Occipital lobe (tissue), 2 donors: ENCODE measurements around the gene GRSF1. TPM values are rescaled to one million over a fixed set of nuclear protein-coding genes. Genes with fewer than 3 reads are reported as not detected.
"Not testable (repeated sequence)": the region's sequence is repeated elsewhere in the genome, so short reads cannot be mapped to it uniquely, and the experiment has no call there.

ENCODE experiments used
- DNase-seq: peaks from one replicate; lab custom pipeline; 2025; lab: John Stamatoyannopoulos, UW
- total RNA-seq: library from RNA; depleted of rRNA; stranded (reverse); fragments of >200 nt; gene quantifications from one replicate; pipeline ENCODE4 v1.2.3, GENCODE V29; 2014

GRSF1 gene
- total RNA-seq, 1 donor from 2014 or later, result 73.5 TPM

GRCh38 chr4:70836081-70836480, 3.6 kb downstream of the GRSF1 start:
- DNase-seq, result no peak

GRCh38 chr4:70833675-70834074, 6.0 kb downstream of the GRSF1 start:
- no peak for DNase-seq

GRCh38 chr4:70831293-70831692, 8.4 kb downstream of the GRSF1 start:
- DNase-seq, result no peak

GRCh38 chr4:70830054-70830453, 9.6 kb downstream of the GRSF1 start:
- no peak for DNase-seq

- no peak for DNase-seq
Measured at GRCh38 chr4:70829492-70829891, 10.2 kb downstream of the GRSF1 start.

GRCh38 chr4:70829015-70829414, 10.7 kb downstream of the GRSF1 start:
- no peak for DNase-seq

GRCh38 chr4:70818921-70819320, 20.8 kb downstream of the GRSF1 start:
- DNase-seq, result no peak

- DNase-seq, result no peak
Measured at GRCh38 chr4:70818173-70818855, 21.4 kb downstream of the GRSF1 start.

GRCh38 chr4:70816894-70817293, 22.8 kb downstream of the GRSF1 start:
- no peak for DNase-seq

GRCh38 chr4:70815370-70815769, 24.3 kb downstream of the GRSF1 start:
- no peak for DNase-seq

- no peak for DNase-seq
Measured at GRCh38 chr4:70808151-70808550, 31.5 kb downstream of the GRSF1 start.

GRCh38 chr4:70802928-70803580, 36.6 kb downstream of the GRSF1 start:
- DNase-seq, result no peak

- no peak for DNase-seq
Measured at GRCh38 chr4:70801265-70801809, 38.4 kb downstream of the GRSF1 start.

GRCh38 chr4:70793626-70794025, 46.1 kb downstream of the GRSF1 start:
- no peak for DNase-seq

GRCh38 chr4:70788733-70789132, 51.0 kb downstream of the GRSF1 start:
- DNase-seq, result no peak

GRCh38 chr4:70787496-70787895, 52.2 kb downstream of the GRSF1 start:
- no peak for DNase-seq

GRCh38 chr4:70783096-70783495, 56.6 kb downstream of the GRSF1 start:
- DNase-seq, result no peak

- no peak for DNase-seq
Measured at GRCh38 chr4:70778888-70779422, 60.7 kb downstream of the GRSF1 start.

GRCh38 chr4:70772929-70773555, 66.6 kb downstream of the GRSF1 start:
- DNase-seq, result no peak

GRCh38 chr4:70769396-70769795, 70.3 kb downstream of the GRSF1 start:
- not testable (repeated sequence) for DNase-seq

GRCh38 chr4:70768301-70768948, 71.3 kb downstream of the GRSF1 start:
- no peak for DNase-seq
